ENCODE measurements around the gene EIF4E2. TPM values are rescaled to one million over a fixed set of nuclear protein-coding genes. Genes with fewer than 3 reads are reported as not detected.

EIF4E2 gene
- total RNA-seq, 1 experiment from 2014 or later, result 79.4 TPM

- DNase-seq (ENCODE audit: low read depth), result no peak
Observed at GRCh38 chr2:232537079-232537478, 13.4 kb upstream of the EIF4E2 start.

- no peak for DNase-seq (ENCODE audit: low read depth)
Observed at GRCh38 chr2:232537499-232537898, 13.0 kb upstream of the EIF4E2 start.

DNA sequence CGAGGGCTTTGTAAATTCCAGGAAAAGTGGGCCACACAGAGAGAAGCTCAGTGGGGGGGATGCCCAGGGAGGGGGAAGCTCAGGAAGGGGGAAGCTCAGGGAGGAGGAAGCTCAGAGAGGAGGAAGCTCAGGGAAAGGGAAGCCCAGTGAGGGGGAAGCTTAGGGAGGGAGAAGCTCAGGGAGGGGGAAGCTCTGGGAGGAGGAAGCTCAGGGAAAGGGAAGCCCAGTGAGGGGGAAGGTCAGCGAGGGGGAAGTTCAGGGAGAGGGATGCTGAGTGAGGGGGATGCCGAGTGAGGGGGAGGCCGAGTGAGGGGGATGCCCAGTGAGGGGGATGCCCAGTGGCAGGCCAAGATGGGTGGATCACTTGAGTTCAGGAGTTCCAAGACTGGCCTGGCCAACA lies 11.8 kb upstream of the EIF4E2 start:
- no peak for DNase-seq (ENCODE audit: low read depth)

- no peak for DNase-seq (ENCODE audit: low read depth)
Observed at GRCh38 chr2:232539298-232540231, 10.9 kb upstream of the EIF4E2 start, which contains the start of gene CHRNG. Gene CHRNG, plus strand, starts transcription at chr2:232539692. Its CDS starts 56 bp downstream, at chr2:232539748.

- no peak for DNase-seq (ENCODE audit: low read depth)
Observed at GRCh38 chr2:232540441-232541041, 9.9 kb upstream of the EIF4E2 start.

DNA sequence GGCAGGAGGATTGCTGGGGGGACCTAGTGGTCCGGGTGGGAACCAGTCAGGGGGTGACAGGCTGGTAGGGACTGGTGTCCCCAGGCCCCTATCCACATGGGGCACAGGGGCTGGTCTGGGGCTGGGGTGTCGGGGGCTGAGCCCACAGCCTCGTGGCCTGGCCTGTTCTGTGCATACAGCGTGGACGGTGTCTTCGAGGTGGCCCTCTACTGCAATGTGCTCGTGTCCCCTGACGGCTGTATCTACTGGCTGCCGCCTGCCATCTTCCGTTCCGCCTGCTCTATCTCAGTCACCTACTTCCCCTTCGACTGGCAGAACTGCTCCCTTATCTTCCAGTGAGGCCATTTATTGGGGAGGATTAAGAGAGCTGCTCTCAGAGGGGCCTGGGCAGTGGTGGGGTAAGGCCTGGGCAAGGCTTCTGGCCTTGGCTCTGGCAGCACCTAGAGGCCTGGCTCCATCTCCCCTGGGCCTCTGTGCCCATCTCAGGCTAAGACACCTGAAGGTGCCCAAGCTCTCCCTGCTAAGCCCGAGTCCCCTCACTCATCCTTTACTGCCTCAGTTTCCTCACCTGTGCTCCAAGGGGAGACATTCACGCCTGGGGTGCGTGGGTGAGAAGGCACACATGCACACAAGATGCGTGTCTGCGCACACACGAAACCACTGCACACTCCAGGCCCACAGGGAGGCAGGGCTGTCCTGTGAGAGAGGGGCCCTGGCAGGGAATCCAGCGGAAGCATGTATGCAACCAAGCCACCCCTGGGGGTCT lies 9.1 kb upstream of the EIF4E2 start:
- DNase-seq (ENCODE audit: low read depth), result no peak

GRCh38 chr2:232541961-232542714 lies 8.4 kb upstream of the EIF4E2 start:
- DNase-seq (ENCODE audit: low read depth), result no peak

DNA sequence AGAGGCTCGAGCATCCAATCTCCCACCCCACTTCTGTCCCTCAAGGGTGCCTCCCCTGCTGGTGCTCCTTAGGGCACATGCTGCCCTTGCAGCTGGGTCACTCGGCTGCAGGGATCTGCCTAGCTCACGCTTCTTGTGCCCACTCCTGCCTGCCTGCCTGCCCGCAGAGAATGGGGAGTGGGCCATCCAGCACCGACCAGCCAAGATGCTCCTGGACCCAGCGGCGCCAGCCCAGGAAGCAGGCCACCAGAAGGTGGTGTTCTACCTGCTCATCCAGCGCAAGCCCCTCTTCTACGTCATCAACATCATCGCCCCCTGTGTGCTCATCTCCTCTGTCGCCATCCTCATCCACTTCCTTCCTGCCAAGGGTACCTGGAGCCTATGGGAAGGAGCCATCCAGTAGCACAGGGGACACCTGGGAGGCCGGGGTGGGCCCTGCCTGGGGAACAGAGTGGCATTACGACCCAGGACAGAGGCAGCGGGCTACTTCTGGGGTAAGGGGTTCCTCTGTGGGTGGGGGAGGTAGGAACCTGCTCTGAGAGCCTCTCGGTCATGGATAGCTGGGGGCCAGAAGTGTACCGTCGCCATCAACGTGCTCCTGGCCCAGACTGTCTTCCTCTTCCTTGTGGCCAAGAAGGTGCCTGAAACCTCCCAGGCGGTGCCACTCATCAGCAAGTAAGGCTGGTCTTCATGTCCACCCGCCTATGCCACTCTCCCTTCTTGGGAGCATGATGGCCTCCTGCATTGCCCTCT lies 7.6 kb upstream of the EIF4E2 start:
- DNase-seq (ENCODE audit: low read depth), result no peak

GRCh38 chr2:232543491-232543890 lies 7.0 kb upstream of the EIF4E2 start:
- DNase-seq (ENCODE audit: low read depth), result no peak

GRCh38 chr2:232543928-232544631 lies 6.4 kb upstream of the EIF4E2 start:
- DNase-seq (ENCODE audit: low read depth), result no peak

DNA sequence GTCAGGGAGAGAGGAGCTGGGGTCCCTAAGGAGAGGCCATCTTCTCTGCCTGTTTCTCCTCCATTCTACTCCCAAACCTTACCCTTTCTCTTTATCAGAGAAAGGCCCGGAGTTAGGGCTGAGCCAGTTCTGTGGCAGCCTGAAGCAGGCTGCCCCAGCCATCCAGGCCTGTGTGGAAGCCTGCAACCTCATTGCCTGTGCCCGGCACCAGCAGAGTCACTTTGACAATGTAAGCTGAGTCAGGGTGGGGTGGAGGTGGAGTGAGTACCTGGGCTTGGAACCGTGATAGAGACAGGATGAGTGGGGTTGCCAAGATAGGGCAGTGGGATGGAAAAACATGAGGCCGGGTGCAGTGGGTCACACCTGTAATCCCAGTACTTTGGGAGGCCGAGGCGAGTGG lies 5.8 kb upstream of the EIF4E2 start:
- no peak for DNase-seq (ENCODE audit: low read depth)

- DNase-seq (ENCODE audit: low read depth), result no peak
Observed at GRCh38 chr2:232545511-232546375, 4.7 kb upstream of the EIF4E2 start.

- DNase-seq (ENCODE audit: low read depth), result no peak
Observed at GRCh38 chr2:232547991-232548390, 2.5 kb upstream of the EIF4E2 start.

GRCh38 chr2:232549655-232550353 lies 685 bp upstream of the EIF4E2 start:
- no peak for DNase-seq (ENCODE audit: low read depth)

DNA sequence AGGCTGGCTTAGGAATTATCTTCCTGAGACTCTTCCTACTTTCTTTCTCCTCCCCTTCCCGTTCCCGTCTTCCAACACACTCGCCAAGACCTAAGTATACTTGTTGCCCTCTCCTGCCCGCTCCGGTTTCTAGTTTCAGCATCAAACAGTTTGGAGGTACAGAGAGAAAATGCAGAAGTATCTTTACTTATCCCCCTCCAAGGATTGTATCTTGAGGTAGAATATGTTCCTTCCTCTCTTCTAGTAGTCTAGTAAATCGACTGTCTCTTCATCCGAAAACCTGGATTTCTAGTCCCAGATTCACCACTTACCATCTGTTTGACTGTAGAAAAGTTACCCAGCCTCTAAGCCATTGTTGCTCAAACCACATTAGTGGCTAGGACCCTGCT lies 755 bp downstream of the EIF4E2 start:
- no peak for DNase-seq (ENCODE audit: low read depth)

DNA sequence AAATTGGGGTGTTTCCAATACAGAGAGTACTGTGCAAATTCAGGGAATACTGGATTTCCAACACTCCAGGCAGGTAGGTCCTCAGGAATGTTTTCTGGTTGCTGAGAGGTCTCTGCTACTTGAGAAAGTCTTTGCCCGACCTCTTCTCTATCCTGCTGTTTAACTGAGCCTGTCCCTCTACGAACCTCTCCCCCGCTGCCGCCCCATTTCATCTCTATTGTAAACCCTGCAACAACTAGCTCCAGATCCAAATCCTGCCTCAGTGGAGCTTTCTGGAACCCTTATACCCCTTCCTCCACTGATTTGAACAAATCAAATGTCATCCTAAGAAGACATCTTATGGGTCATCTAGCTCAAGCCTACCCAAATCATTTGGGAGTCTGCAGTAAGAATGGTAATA lies 1.3 kb downstream of the EIF4E2 start:
- no peak for DNase-seq (ENCODE audit: low read depth)

DNA sequence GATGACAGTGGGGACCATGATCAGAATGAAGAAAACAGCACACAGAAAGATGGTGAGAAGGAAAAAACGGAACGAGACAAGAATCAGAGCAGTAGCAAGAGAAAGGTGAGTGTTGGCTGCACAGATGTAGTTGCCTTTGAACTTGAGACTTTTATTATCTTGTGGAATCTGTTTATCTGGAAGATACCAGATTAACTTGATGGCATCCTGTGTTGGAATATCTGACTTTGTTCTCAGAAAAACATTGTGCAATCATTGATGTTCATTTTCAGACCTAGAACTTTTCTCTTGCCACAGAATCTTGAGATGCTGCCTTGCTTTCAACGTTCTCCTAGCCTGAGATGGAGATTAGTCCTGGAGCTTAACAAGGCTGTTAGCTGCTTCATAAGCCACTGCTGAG lies 5.9 kb downstream of the EIF4E2 start:
- no peak for DNase-seq (ENCODE audit: low read depth)

DNA sequence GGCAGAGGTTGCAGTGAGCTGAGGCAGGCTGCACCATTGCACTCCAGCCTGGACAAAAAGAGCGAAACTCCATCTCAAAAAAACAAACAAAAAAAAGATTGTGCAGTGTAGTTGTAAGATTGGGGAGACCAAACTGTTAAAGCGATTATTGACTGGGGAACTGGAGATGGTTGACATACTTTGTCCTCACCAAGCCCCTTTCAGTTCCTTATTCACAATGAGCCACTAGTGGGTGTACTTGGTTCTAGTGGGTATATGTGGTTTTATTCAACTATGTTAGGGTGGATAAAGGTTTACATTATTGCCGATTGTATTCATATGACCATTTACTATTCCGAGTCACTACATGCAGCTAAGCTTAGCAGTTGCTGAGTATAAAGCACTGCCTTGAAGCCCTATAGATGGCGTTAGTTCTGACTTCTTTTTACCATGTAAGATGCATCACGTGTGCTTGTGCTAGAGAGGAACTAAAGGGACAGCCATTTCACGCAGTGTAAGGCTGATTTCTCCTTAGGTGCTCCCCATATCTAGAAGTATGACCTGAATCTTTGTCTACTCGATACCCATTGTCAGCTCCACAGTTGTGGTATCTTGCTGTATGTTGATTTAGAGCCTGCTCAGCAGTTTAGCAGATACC lies 12.1 kb downstream of the EIF4E2 start:
- no peak for DNase-seq (ENCODE audit: low read depth)

Measured in M059J (cell line).